ENCODE data around the gene CIDEC. TPM values are rescaled to one million over a fixed set of nuclear protein-coding genes. Genes with fewer than 3 reads are reported as not detected.

Gene CIDEC
- total RNA-seq, 4 donors from 2014 or later: 0.78 to 2.4 (median 1.0) TPM

- DNase-seq (ENCODE audit: extremely low spot score): no peak
- H3K27me3 ChIP-seq: no peaks in the 10 kb centered on the region
- no peaks in the 10 kb centered on the region for H3K36me3 ChIP-seq
- H3K4me3 ChIP-seq: peak overlapping the region; percentile 41 to 54 (median 46)
- H3K27ac ChIP-seq (replicated peaks in 1 of 4): peak overlapping the region; percentile 80 to 87 (median 86)
- H3K9me3 ChIP-seq: no peaks in the 10 kb centered on the region
- TF ChIP-seq EP300 (IDR thresholded peaks at IDR 0.05): no peak
- peak; percentile 46 to 62 (median 53) for TF ChIP-seq CTCF (IDR thresholded peaks at IDR 0.05)
- TF ChIP-seq POLR2AphosphoS5 (IDR thresholded peaks at IDR 0.05): peak; percentile 52 to 58
- TF ChIP-seq POLR2A (IDR thresholded peaks at IDR 0.05; ENCODE audit: low read depth): no peak
- intact Hi-C loops (cut with DNase I): loop anchor here (2.0 kb wide), 1 partner anchor 52 kb away; no protein-coding TSS in a partner anchor
- WGBS: 24% methylated on average over 12 of the region's 45 CpGs
- H3K4me1 ChIP-seq: peaks cover 19 to 56% (median 51%) of the 10 kb centered on the region in 4 donors
Measured at GRCh38 chr3:9862391-9863057, 17.5 kb downstream of the CIDEC start.

- H3K27me3 ChIP-seq: no peaks in the 10 kb centered on the region
- no peak overlapping the region for H3K4me3 ChIP-seq
- intact Hi-C loops (cut with DNase I): loop anchor here (2.0 kb wide), 1 partner anchor 53 kb away; no protein-coding TSS in a partner anchor
- peak overlapping the region in 3 of 4 donors; percentile 85 to 87 (median 86) for H3K27ac ChIP-seq (replicated peaks in 1 of 4)
- no peaks in the 10 kb centered on the region for H3K36me3 ChIP-seq
- no peak for TF ChIP-seq EP300 (IDR thresholded peaks at IDR 0.05)
- no peak for TF ChIP-seq CTCF (IDR thresholded peaks at IDR 0.05)
- no peak for TF ChIP-seq POLR2A (IDR thresholded peaks at IDR 0.05; ENCODE audit: low read depth)
- TF ChIP-seq POLR2AphosphoS5 (IDR thresholded peaks at IDR 0.05): no peak
- DNase-seq (ENCODE audit: extremely low spot score): no peak
- 94% methylated on average over 5 of the region's 5 CpGs for WGBS
- H3K9me3 ChIP-seq: no peaks in the 10 kb centered on the region
- peaks cover 19 to 50% (median 46%) of the 10 kb centered on the region in 4 donors for H3K4me1 ChIP-seq
Measured at GRCh38 chr3:9861626-9862130, 18.4 kb downstream of the CIDEC start.

- H3K27ac ChIP-seq (replicated peaks in 1 of 4): peak overlapping the region in 1 of 4 donors; percentile 87
- peaks cover 19 to 45% (median 41%) of the 10 kb centered on the region in 4 donors for H3K4me1 ChIP-seq
- TF ChIP-seq POLR2A (IDR thresholded peaks at IDR 0.05; ENCODE audit: low read depth) (no peak), CTCF (IDR thresholded peaks at IDR 0.05) (no peak), EP300 (IDR thresholded peaks at IDR 0.05) (no peak), POLR2AphosphoS5 (IDR thresholded peaks at IDR 0.05) (no peak)
- intact Hi-C loops (cut with DNase I): no loop called here
- H3K36me3 ChIP-seq: no peaks in the 10 kb centered on the region
- WGBS: 94% methylated on average over 4 of the region's 4 CpGs
- no peak for DNase-seq (ENCODE audit: extremely low spot score)
- no peaks in the 10 kb centered on the region for H3K9me3 ChIP-seq
- no peak overlapping the region for H3K4me3 ChIP-seq
- no peaks in the 10 kb centered on the region for H3K27me3 ChIP-seq
Measured at GRCh38 chr3:9861201-9861600, 18.9 kb downstream of the CIDEC start.

GRCh38 chr3:9859530-9860025 lies 20.5 kb downstream of the CIDEC start:
- intact Hi-C loops (cut with DNase I): no loop called here
- H3K36me3 ChIP-seq: no peaks in the 10 kb centered on the region
- no peak overlapping the region for H3K27ac ChIP-seq (replicated peaks in 1 of 4)
- H3K9me3 ChIP-seq: no peaks in the 10 kb centered on the region
- 95% methylated on average over 7 of the region's 12 CpGs for WGBS
- no peaks in the 10 kb centered on the region for H3K27me3 ChIP-seq
- DNase-seq (ENCODE audit: extremely low spot score): no peak
- TF ChIP-seq POLR2AphosphoS5 (IDR thresholded peaks at IDR 0.05) (no peak), POLR2A (IDR thresholded peaks at IDR 0.05; ENCODE audit: low read depth) (no peak), CTCF (IDR thresholded peaks at IDR 0.05) (no peak), EP300 (IDR thresholded peaks at IDR 0.05) (no peak)
- H3K4me1 ChIP-seq: peaks cover 11 to 29% (median 25%) of the 10 kb centered on the region in 4 donors
- no peak overlapping the region for H3K4me3 ChIP-seq

Data from esophagus muscularis mucosa (tissue), 4 donors.